Skin epidermis (tissue), 12 donors: Measurements from ENCODE around the gene SLC43A1.
"Not testable (repeated sequence)": the region's sequence is repeated elsewhere in the genome, so short reads cannot be mapped to it uniquely, and the experiment has no call there.

Source experiments
- H3K27ac ChIP-seq, 21 experiments: fragments of 200-600 bp; sonication (generic) in 11 of 21; one replicate each; pipeline ENCODE4 v1.5.0; 2020; ENCODE audit warnings: mild to moderate bottlenecking in 3 of 21, inconsistent platforms in 2 of 21, moderate library complexity in 2 of 21
- H3K4me3 ChIP-seq, 7 experiments: fragments of 200-600 bp; sonication (generic) in 2 of 7; one replicate each; pipeline ENCODE4 v1.5.0; 2020; ENCODE audit warnings: inconsistent platforms in 2 of 7, mild to moderate bottlenecking in 2 of 7, moderate library complexity in 1 of 7

SLC43A1 gene

DNA sequence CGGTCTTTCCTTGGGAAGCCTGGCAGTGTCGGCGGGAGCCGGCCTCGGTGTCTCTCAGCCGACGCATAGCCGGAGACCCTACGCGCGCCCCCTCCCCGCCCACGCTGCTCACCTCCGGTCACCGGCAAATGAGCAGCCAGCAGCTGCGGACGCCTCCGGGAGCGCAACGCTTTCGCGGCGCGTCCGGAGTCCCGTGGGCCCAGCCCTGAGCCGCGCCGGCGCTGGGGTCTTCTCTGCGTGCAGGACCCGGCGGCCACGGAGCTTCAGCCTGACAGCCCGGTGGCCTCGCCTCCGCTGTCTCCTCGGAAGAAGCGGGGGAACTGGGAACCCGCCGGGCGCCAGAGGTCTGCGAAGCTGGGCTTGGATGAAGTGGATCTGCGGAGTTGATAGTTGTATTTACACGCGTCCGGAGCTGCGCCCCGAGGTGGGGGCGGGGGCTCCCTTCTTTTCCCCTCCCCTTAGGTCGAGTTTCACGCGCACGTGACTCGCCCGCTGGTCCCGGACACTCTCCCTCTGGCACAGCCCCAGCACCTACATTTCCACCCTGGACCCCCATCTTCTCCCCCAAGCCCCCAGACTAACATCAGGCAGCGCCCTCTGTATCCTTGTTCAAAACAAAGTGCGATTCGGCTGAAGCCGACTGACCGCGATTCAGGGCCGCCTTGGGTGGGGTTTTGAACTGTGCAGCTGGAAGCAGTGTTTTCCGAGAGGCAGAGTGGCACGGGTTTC is at the start of gene SLC43A1:
TSS of gene SLC43A1 (minus strand) at position 371 of the 729 bp plus-strand sequence. CDS start 1,591 bp downstream, outside the sequence.
- H3K4me3 ChIP-seq, result peak within 1 kb of the TSS; percentile 56 to 76 (median 73)
- peak within 1 kb of the TSS in 19 of 21 experiments; percentile 3 to 82 (median 64) for H3K27ac ChIP-seq

GRCh38 chr11:57562596-57562995 is 47.1 kb upstream of the SLC43A1 start:
- Histone ChIP-seq H3K27ac (no peak overlapping the region), H3K4me3 (no peak overlapping the region)

- H3K4me3 ChIP-seq, result no peak overlapping the region
- H3K27ac ChIP-seq, result no peak overlapping the region
These were observed 44.6 kb upstream of the SLC43A1 start for GRCh38 chr11:57560146-57560545.

DNA sequence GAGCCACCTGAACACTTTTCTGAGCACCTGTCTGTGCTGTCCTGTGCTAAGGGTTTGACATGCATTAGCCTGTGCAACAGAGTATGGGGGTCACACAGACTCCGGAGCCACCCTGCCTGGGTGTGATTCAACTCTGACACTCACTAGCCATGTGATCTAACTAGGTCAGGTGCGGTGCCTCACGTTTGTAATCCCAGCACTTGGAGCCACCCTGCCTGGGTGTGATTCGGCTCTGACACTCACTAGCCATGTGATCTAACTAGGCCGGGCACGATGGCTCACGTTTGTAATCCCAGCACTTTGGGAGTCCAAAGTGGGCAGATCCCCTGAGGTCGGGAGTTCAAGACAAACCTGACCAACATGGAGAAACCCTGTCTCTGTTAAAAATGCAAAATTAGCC is 40.5 kb upstream of the SLC43A1 start:
- Histone ChIP-seq H3K27ac (no peak overlapping the region), H3K4me3 (no peak overlapping the region)

- Histone ChIP-seq H3K4me3 (no peak overlapping the region), H3K27ac (no peak overlapping the region)
These were observed 39.9 kb upstream of the SLC43A1 start for GRCh38 chr11:57555393-57555792.

DNA sequence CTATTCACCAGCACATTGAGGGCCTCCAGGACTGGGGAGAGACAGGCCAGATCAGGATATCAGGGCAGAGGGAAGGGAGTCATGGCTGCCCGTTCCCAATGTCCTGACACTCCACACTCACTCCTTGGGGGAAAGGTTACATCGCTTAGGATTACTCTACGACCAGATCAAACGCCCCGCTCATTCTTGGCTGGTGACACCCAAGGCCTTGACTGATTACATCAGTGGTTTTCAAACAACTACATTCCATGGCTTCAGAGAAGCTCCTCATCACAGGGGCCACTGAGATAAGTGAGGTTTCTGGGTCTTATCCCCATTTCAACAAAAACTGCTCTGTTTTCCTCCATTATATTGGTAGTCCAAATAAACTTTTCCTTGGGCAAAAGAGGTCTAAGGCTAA is 37.0 kb upstream of the SLC43A1 start:
- H3K4me3 ChIP-seq, result no peak overlapping the region
- H3K27ac ChIP-seq, result no peak overlapping the region

GRCh38 chr11:57551941-57552340 is 36.4 kb upstream of the SLC43A1 start:
- H3K27ac ChIP-seq, result no peak overlapping the region

DNA sequence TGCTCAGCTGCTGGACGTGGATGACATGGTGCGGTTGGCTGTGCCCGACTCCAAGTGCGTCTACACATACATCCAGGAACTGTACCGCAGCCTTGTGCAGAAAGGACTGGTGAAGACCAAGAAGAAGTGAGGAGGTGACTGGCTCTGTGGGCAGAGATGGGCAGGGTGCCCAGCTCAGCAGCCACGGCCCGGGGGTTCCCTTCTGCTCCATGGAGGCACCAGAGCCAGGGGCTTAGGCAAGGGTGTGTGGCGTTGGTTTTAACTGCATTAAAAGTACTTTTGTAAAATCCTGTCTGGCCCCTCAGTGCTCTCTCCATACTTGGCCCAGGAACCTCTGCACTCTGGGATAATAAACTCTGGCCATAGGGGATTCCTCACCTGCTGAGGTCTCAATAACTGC is 34.5 kb upstream of the SLC43A1 start:
- Histone ChIP-seq H3K4me3 (no peak overlapping the region), H3K27ac (no peak overlapping the region)

More at GRCh38 chr11:57551941-57552340, 36.4 kb upstream of the SLC43A1 start:
- no peak overlapping the region for H3K4me3 ChIP-seq

GRCh38 chr11:57547854-57548377 is 32.4 kb upstream of the SLC43A1 start:
- Histone ChIP-seq H3K4me3 (no peak overlapping the region), H3K27ac (peak overlapping the region in 3 of 21 experiments; percentile 3 to 12 (median 11))

DNA sequence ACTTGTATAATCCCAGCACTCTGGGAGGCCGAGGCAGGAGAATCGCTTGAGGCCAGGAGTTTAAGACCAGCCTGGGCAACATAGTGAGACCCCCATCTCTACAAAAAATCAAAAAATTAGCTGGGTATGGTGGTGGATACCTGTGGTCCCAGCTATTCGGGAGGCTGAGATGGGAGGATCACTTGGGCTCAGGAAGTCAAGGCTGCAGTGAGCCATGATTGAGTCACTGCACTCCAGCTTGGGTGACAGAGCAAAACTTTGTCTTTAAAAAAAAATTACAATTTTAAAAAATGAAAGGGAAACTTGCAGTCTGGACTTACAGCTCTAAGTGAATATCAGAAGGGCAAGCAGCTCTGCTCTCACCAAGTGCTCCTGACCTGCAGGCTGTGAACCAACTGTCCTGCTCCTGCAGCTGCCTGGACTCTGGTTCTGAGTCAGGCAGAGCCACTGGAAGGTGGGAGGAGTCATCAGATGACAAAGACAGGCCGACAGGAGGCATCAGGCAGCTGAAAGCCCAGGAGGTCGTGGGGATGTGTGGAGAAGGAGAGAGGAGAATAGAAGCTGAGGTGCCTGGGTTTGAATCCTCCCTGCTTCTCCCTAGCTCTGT is 31.5 kb upstream of the SLC43A1 start:
- no peak overlapping the region for H3K4me3 ChIP-seq
- H3K27ac ChIP-seq, result peak overlapping the region in 1 of 21 experiments; percentile 17

DNA sequence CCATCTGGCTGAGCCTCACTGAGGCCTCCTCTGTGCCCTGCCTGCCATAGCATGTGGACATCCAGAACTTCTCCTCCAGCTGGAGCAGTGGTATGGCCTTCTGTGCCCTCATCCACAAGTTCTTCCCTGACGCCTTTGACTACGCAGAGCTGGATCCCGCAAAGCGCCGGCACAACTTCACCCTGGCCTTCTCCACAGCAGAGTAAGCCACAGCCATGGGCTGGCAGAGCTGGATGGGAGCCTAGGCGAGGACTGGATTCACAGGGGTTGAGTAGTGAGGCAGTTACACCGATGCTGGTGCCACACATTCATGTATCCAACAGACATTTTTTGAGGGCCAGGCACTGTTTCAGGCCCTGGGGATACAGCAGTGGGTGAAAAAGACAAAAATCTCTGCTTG is 30.9 kb upstream of the SLC43A1 start:
- Histone ChIP-seq H3K4me3 (no peak overlapping the region), H3K27ac (no peak overlapping the region)

GRCh38 chr11:57545883-57546282 is 30.4 kb upstream of the SLC43A1 start:
- no peak overlapping the region for H3K27ac ChIP-seq
- no peak overlapping the region for H3K4me3 ChIP-seq

DNA sequence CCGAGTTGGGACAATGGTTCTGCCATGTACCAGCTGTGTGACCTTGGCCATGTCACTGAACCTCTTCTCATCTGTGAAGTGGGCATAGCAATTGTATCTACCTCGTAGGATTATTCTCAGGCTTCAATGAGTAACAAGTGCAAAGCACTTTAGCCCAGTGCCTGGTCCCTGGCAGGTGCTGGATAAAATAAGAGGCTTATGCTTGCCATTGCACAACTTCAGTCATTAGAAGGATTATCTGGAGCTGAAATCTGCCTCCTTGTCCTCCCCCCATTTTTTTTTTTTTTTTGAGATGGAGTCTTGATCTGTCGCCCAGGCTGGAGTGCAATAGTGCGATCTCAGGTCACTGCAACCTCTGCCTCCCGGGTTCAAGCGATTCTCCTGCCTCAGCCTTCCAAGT is 29.1 kb upstream of the SLC43A1 start:
- Histone ChIP-seq H3K4me3 (no peak overlapping the region), H3K27ac (no peak overlapping the region)

DNA sequence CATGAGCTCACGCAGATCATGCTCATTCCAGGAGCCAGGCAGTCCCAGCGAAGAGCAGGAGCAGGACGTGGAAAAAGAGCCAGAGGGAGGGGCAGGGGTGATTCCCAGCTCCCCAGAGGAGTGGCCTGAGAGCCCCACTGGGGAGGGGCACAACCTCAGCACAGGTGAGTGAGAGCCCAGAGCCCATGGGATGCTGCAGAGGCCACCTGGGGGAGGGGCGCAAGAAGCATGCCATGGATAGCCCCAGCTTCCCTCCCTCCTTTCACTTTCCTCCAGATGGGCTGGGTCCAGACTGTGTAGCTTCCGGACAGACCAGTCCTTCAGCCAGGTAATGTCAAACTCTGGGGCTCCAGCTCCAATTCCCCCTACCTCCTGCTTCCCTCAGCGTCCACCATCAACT is 28.1 kb upstream of the SLC43A1 start:
- H3K4me3 ChIP-seq, result no peak overlapping the region
- no peak overlapping the region for H3K27ac ChIP-seq

- no peak overlapping the region for H3K4me3 ChIP-seq
- H3K27ac ChIP-seq, result no peak overlapping the region
These were observed 27.1 kb upstream of the SLC43A1 start for GRCh38 chr11:57542582-57542981.

GRCh38 chr11:57541169-57541568 is 25.7 kb upstream of the SLC43A1 start:
- Histone ChIP-seq H3K4me3 (no peak overlapping the region), H3K27ac (no peak overlapping the region)

DNA sequence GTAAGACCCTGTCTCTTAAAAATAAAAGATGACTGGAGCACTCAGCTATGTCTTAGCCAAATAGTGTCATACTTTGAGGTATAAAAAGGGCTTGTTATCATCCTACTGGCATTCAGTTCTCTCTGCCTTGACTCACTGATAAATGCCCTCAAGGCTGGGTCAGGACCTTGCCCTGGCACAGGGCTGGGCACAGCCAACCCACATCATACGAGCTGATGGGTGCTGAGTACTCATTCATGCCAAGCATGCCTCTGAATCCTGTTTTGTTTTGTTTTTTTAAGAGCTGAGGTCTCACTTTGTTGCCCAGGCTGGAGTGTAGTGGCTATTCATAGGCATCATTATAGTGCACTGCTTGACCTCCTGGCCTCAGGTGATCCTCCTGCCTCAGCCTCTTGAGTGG is 23.8 kb upstream of the SLC43A1 start:
- no peak overlapping the region for H3K27ac ChIP-seq
- H3K4me3 ChIP-seq, result no peak overlapping the region

DNA sequence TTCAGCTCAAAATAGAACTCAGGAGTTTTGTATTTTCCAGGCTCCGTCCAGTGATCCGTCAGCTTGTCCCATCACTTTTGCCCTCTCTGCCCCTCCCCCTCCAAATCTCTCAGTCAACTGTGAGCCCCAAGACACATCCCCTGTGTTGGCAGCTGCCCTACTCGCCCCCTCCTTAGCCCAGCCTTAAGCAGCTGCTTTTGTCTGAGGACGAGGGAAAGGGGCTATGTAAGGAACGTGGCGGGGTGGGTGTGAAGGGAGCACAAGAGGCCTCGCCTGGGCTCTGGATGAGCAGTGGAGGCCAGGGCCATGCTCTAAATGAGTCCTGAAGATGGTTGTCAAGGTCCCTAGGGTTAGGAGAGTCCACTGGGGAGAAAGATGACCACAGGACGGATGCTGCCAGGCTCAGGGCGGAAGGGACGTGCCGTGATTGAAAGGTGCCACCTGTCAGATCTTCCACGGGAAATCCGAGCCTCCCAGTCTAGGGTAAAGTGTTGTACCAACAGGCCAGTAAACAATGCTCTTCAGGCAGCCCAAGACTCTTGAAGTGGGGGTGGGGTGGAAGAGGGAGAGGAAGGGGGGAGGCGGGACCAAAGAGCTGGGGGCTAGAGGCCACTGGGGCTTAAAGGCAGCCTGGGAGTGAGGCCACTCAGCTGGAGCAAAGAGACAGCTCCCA is 21.6 kb upstream of the SLC43A1 start, which contains the start of gene SMTNL1:
TSS of gene SMTNL1 (plus strand) at position 649 of the 673 bp plus-strand sequence. CDS start 5,048 bp downstream, outside the sequence.
- H3K4me3 ChIP-seq, result no peak within 1 kb of the TSS
- no peak within 1 kb of the TSS for H3K27ac ChIP-seq

GRCh38 chr11:57534449-57534848 is 18.9 kb upstream of the SLC43A1 start:
- not testable (repeated sequence) for H3K4me3 ChIP-seq, H3K27ac ChIP-seq
